DND-41 (cell line): Measurements from ENCODE around the gene RHOG.
A peak's percentile ranks its signal among the peaks of the same experiment; 100 is the strongest.

Experiments
- ATAC-seq: fragments of 200-7000 bp; cut with Tn5 transposase; 3 replicates; pipeline ENCODE4 v1.9.1; 2021; ENCODE audit warnings: low read depth; ENCODE audit not compliant: insufficient read depth
- DNase-seq: peaks from one replicate; pipeline ENCODE4 v3.0.0-alpha.2; 2020
- H2AFZ ChIP-seq: 2 replicates; pipeline ENCODE4 v1.6.0; 2012; ENCODE audit warnings: low read depth, low read length
- H3K27ac ChIP-seq: 2 replicates; pipeline ENCODE4 v1.5.1; 2012; ENCODE audit warnings: low read length, inconsistent platforms
- H3K27me3 ChIP-seq: fragments of 200-600 bp; sonication (generic); 2 replicates; pipeline ENCODE4 v1.6.0; 2012; ENCODE audit warnings: low read length, mild to moderate bottlenecking, inconsistent platforms; ENCODE audit not compliant: insufficient read depth, poor library complexity
- H3K36me3 ChIP-seq: 2 replicates; pipeline ENCODE4 v1.5.1; 2012; ENCODE audit warnings: low read length, inconsistent platforms; ENCODE audit not compliant: insufficient read depth
- H3K4me1 ChIP-seq: 2 replicates; pipeline ENCODE4 v1.5.1; 2012; ENCODE audit warnings: mild to moderate bottlenecking, low read length; ENCODE audit not compliant: insufficient read depth
- H3K4me2 ChIP-seq: 2 replicates; pipeline ENCODE4 v1.6.0; 2012; ENCODE audit warnings: mild to moderate bottlenecking, moderate library complexity, low read length, inconsistent platforms; ENCODE audit not compliant: insufficient read depth
- H3K4me3 ChIP-seq, 2 experiments: fragments of 200-600 bp in 1 of 2; shearing (Covaris generic) in 1 of 2; 2 replicates each; pipeline ENCODE4 v1.5.1; 2012 to 2016; ENCODE audit warnings: inconsistent platforms in 2 of 2, low read length in 2 of 2, mild to moderate bottlenecking in 2 of 2, low read depth in 1 of 2, moderate library complexity in 1 of 2
- H3K79me2 ChIP-seq: 2 replicates; pipeline ENCODE4 v1.6.0; 2012; ENCODE audit warnings: low read length, inconsistent platforms; ENCODE audit not compliant: insufficient read depth
- H3K9ac ChIP-seq: 2 replicates; pipeline ENCODE4 v1.6.0; 2012; ENCODE audit warnings: low read depth, mild to moderate bottlenecking, inconsistent platforms, low read length, moderate library complexity
- H3K9me3 ChIP-seq: 2 replicates; pipeline ENCODE4 v1.5.1; 2012; ENCODE audit warnings: low read length, moderate library complexity, mild to moderate bottlenecking, inconsistent platforms; ENCODE audit not compliant: insufficient read depth, severe bottlenecking
- H4K20me1 ChIP-seq: 2 replicates; pipeline ENCODE4 v1.6.0; 2012; ENCODE audit warnings: low read length; ENCODE audit not compliant: insufficient read depth
- EZH2 ChIP-seq: IDR thresholded peaks from 3 replicates; pipeline ENCODE4 v1.6.1; 2012; ENCODE audit warnings: borderline replicate concordance, low read depth, mild to moderate bottlenecking, moderate library complexity, low read length, inconsistent platforms; ENCODE audit not compliant: severe bottlenecking
- TF ChIP-seq, protein P1 (sequence below): IDR thresholded peaks from 2 replicates; pipeline ENCODE4 v1.5.1; 2012; ENCODE audit warnings: borderline replicate concordance, low read length, moderate library complexity, mild to moderate bottlenecking; ENCODE audit not compliant: poor library complexity, severe bottlenecking; ENCODE audit errors: extremely low read depth

Gene RHOG

GRCh38 chr11:3838504-3838903 is 2.3 kb downstream of the RHOG start:
- peaks cover 63% of the 10 kb centered on the region for H3K4me1 ChIP-seq
- no peaks in the 10 kb centered on the region for H3K9me3 ChIP-seq
- H3K9ac ChIP-seq = peak overlapping the region; percentile 76
- peak overlapping the region; percentile 93 for H3K27ac ChIP-seq
- no peak for TF ChIP-seq EZH2
- TF ChIP-seq, protein P1, sequence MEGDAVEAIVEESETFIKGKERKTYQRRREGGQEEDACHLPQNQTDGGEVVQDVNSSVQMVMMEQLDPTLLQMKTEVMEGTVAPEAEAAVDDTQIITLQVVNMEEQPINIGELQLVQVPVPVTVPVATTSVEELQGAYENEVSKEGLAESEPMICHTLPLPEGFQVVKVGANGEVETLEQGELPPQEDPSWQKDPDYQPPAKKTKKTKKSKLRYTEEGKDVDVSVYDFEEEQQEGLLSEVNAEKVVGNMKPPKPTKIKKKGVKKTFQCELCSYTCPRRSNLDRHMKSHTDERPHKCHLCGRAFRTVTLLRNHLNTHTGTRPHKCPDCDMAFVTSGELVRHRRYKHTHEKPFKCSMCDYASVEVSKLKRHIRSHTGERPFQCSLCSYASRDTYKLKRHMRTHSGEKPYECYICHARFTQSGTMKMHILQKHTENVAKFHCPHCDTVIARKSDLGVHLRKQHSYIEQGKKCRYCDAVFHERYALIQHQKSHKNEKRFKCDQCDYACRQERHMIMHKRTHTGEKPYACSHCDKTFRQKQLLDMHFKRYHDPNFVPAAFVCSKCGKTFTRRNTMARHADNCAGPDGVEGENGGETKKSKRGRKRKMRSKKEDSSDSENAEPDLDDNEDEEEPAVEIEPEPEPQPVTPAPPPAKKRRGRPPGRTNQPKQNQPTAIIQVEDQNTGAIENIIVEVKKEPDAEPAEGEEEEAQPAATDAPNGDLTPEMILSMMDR = no peak
- H4K20me1 ChIP-seq = peaks cover 58% of the 10 kb centered on the region
- peaks cover 84% of the 10 kb centered on the region for H3K79me2 ChIP-seq
- no peak overlapping the region for H2AFZ ChIP-seq
- no peak for ATAC-seq
- H3K4me2 ChIP-seq = peak overlapping the region; percentile 78
- no peak for DNase-seq
- no peaks in the 10 kb centered on the region for H3K27me3 ChIP-seq
- peak overlapping the region; percentile 1 to 74; a peak in 3 of 4 replicates for H3K4me3 ChIP-seq
- peaks cover 31% of the 10 kb centered on the region for H3K36me3 ChIP-seq

DNA sequence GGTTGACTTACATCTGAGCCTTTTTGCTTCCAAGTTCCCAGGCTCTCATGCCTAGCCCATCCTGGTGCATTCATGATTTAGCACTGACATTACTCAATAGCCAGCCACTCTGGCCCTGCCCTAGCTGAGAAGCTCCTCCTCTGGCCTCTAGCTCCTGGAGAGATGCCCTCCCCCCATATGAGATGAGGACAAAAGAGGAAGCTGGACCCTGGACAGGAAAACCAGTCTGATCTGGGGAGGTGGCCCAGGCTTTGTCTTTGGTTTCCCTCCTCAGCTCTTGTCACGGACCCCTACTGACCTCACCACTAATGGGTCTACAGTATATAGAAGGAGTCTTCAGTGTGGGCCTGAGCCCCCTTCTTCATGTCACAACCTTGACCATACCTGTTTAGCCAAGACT is 3.0 kb downstream of the RHOG start:
- H3K4me1 ChIP-seq = peaks cover 65% of the 10 kb centered on the region
- no peak for DNase-seq
- no peaks in the 10 kb centered on the region for H3K27me3 ChIP-seq
- H2AFZ ChIP-seq = no peak overlapping the region
- peak overlapping the region; percentile 93 for H3K27ac ChIP-seq
- peak overlapping the region; percentile 78 for H3K4me2 ChIP-seq
- H3K4me3 ChIP-seq = no peak overlapping the region
- ATAC-seq = no peak
- H3K79me2 ChIP-seq = peaks cover 91% of the 10 kb centered on the region
- TF ChIP-seq, protein P1 = no peak
- no peak for TF ChIP-seq EZH2
- peaks cover 37% of the 10 kb centered on the region for H3K36me3 ChIP-seq
- 0 out of 2 replicates have a peak overlapping the region, but pooled peaks have one; percentile 76 for H3K9ac ChIP-seq
- H4K20me1 ChIP-seq = peaks cover 64% of the 10 kb centered on the region
- H3K9me3 ChIP-seq = no peaks in the 10 kb centered on the region

DNA sequence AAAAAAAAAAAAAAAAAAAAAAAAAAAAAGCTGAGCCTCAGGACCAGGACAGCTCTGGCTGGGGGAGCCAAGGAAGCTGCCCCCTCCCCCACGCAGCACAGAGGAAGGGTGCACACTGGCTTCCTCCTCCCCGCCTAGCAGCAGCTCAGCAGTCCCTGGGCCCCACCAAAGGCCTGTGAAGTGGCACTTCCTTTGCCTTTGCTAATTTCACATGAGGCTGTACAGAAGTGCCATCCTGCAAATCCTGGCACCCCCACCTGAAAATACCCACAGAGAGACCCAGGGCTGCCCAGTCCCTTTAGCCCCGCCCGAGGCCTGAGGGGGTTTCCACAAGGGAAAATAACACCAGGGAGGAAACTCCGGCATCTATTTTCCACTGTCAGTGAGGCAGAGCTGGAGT is 3.9 kb downstream of the RHOG start:
- Histone ChIP-seq H3K4me1 (peaks cover 58% of the 10 kb centered on the region), H3K36me3 (peaks cover 44% of the 10 kb centered on the region), H3K27me3 (no peaks in the 10 kb centered on the region), H3K9ac (peak overlapping the region; percentile 0; the same call in 1 of the 2 replicates), H3K4me3 (no peak overlapping the region), H3K9me3 (no peaks in the 10 kb centered on the region), H4K20me1 (peaks cover 72% of the 10 kb centered on the region), H3K4me2 (peak overlapping the region; percentile 78; the same call in 1 of the 2 replicates), H2AFZ (no peak overlapping the region), H3K27ac (peak overlapping the region; percentile 93), H3K79me2 (peaks cover 97% of the 10 kb centered on the region)
- TF ChIP-seq, protein P1 = no peak
- TF ChIP-seq EZH2 = no peak
- peak; percentile 18 for ATAC-seq
- peak; percentile 81 for DNase-seq
